Keratinocyte (primary cell): ENCODE data around the gene G6PC3. TPM values are rescaled to one million over a fixed set of nuclear protein-coding genes. Genes with fewer than 3 reads are reported as not detected.

Experiments
- DNase-seq: peaks from one replicate; pipeline ENCODE4 v3.0.0-alpha.2; 2011; ENCODE audit warnings: low read depth, missing footprints, low spot score
- FAIRE-seq: peaks from 2 replicates; lab custom pipeline; 2011; peaks lifted over from hg19 to GRCh38; lab: Jason Lieb, UNC
- H2AFZ ChIP-seq: 2 replicates; pipeline ENCODE4 v1.6.0; 2012; ENCODE audit warnings: low read length, control low read depth, inconsistent platforms; ENCODE audit not compliant: control insufficient read depth
- H3K27ac ChIP-seq: 2 replicates; pipeline ENCODE4 v1.5.1; 2011; ENCODE audit warnings: low read length; ENCODE audit not compliant: control insufficient read depth, insufficient read depth
- H3K27me3 ChIP-seq: 3 replicates; pipeline ENCODE4 v1.6.0; 2011; ENCODE audit warnings: low read length; ENCODE audit not compliant: control insufficient read depth, insufficient read depth; ENCODE audit errors: extremely low read depth
- H3K36me3 ChIP-seq, 2 experiments: 2 replicates in 1 of 2; 3 replicates in 1 of 2; pipeline ENCODE4 v1.5.1; 2011; ENCODE audit warnings: low read length in 2 of 2, mild to moderate bottlenecking in 1 of 2; ENCODE audit not compliant: control insufficient read depth in 2 of 2, insufficient read depth in 2 of 2; ENCODE audit errors: extremely low read depth in 1 of 2
- H3K4me1 ChIP-seq: 3 replicates; pipeline ENCODE4 v1.5.1; 2011; ENCODE audit warnings: low read length; ENCODE audit not compliant: control insufficient read depth, insufficient read depth; ENCODE audit errors: extremely low read depth
- H3K4me2 ChIP-seq: 3 replicates; pipeline ENCODE4 v1.6.0; 2011; ENCODE audit warnings: low read depth, low read length; ENCODE audit not compliant: control insufficient read depth, insufficient read depth; ENCODE audit errors: extremely low read depth
- H3K4me3 ChIP-seq, 3 experiments: fragments of 200-600 bp in 1 of 3; sonication (generic) in 1 of 3; 2 replicates in 2 of 3; 3 replicates in 1 of 3; pipeline ENCODE4 v1.5.1; 2011 to 2016; ENCODE audit warnings: low read length in 3 of 3, mild to moderate bottlenecking in 3 of 3, control low read depth in 2 of 3, inconsistent platforms in 1 of 3, low read depth in 1 of 3, mixed read lengths in 1 of 3, mixed run types in 1 of 3, moderate library complexity in 1 of 3; ENCODE audit not compliant: control insufficient read depth in 2 of 3, insufficient read depth in 2 of 3; ENCODE audit errors: extremely low read depth in 1 of 3
- H3K79me2 ChIP-seq: 2 replicates; pipeline ENCODE4 v1.6.0; 2012; ENCODE audit warnings: low read length; ENCODE audit not compliant: control insufficient read depth, insufficient read depth
- H3K9ac ChIP-seq: 3 replicates; pipeline ENCODE4 v1.6.0; 2011; ENCODE audit warnings: low read length; ENCODE audit not compliant: control insufficient read depth, insufficient read depth; ENCODE audit errors: extremely low read depth
- H3K9me1 ChIP-seq: 3 replicates; pipeline ENCODE4 v1.6.0; 2011; ENCODE audit warnings: low read length; ENCODE audit not compliant: control insufficient read depth, insufficient read depth; ENCODE audit errors: extremely low read depth
- H3K9me3 ChIP-seq: 2 replicates; pipeline ENCODE4 v1.5.1; 2012; ENCODE audit warnings: low read depth, low read length; ENCODE audit not compliant: control insufficient read depth
- H4K20me1 ChIP-seq: 3 replicates; pipeline ENCODE4 v1.6.0; 2011; ENCODE audit warnings: low read length; ENCODE audit not compliant: control insufficient read depth, insufficient read depth; ENCODE audit errors: extremely low read depth
- CTCF ChIP-seq, 3 experiments: IDR thresholded peaks in 1 of 3; conservative IDR thresholded peaks in 1 of 3; optimal IDR thresholded peaks in 1 of 3; 2 replicates in 2 of 3; 3 replicates in 1 of 3; pipeline versions ENCODE3 to v1.5.1; 2011; ENCODE audit warnings: low read length in 3 of 3, mild to moderate bottlenecking in 3 of 3, moderate library complexity in 2 of 3, control low read depth in 1 of 3, inconsistent platforms in 1 of 3; ENCODE audit not compliant: insufficient read depth in 2 of 3; ENCODE audit errors: extremely low read depth in 1 of 3
- EZH2 ChIP-seq: IDR thresholded peaks from one replicate; pipeline ENCODE4 v1.6.1; 2012; ENCODE audit warnings: inconsistent platforms, mild to moderate bottlenecking, low read length, moderate library complexity
- dilution Hi-C: fragments of 300-500 bp; cut with MboI; formaldehyde crosslinking; loops from one replicate; pipeline ENCODE4 v1.7.0; 2020; ENCODE audit warnings: low sequenced_read_pairs; ENCODE audit not compliant: extremely low pct_ligation_motif_present
- polyA plus RNA-seq, 5 experiments: library from polyadenylated mRNA; depleted of rRNA in 3 of 5; stranded (reverse) in 3 of 5; stranded (forward) in 1 of 5; unstranded in 1 of 5; fragments of >200 nt; gene quantifications; 1 replicate in 1 of 5; 2 replicates in 3 of 5; 3 replicates in 1 of 5; pipeline versions ENCODE4 v1.2.1 to v1.2.3, GENCODE V29; 2011 to 2012; ENCODE audit warnings: missing spikeins in 2 of 5, low read depth in 1 of 5, low replicate concordance in 1 of 5

G6PC3 gene
- polyA plus RNA-seq, 1 donor (not counting 4 experiments of a cell fraction or from before 2014, with no cell fraction given): 28.0 TPM

- Histone ChIP-seq H3K4me2 (no peak overlapping the region), H3K4me1 (no peaks in the 10 kb centered on the region), H3K9me1 (no peaks in the 10 kb centered on the region), H3K27ac (no peak overlapping the region), H3K4me3 (no peak overlapping the region), H4K20me1 (no peaks in the 10 kb centered on the region), H2AFZ (no peak overlapping the region), H3K27me3 (no peaks in the 10 kb centered on the region), H3K36me3 (peaks cover 11 to 13% of the 10 kb centered on the region in 2 experiments), H3K79me2 (no peaks in the 10 kb centered on the region), H3K9ac (no peak overlapping the region), H3K9me3 (no peaks in the 10 kb centered on the region)
- DNase-seq (no peak), FAIRE-seq (no peak)
- dilution Hi-C loops: no loop called here
- TF ChIP-seq CTCF (optimal IDR thresholded peaks at IDR 0.05 in 1 of 3, IDR thresholded peaks at IDR 0.05 in 1 of 3, conservative IDR thresholded peaks at IDR 0.05 in 1 of 3; ENCODE audit: extremely low read depth in 1 of 3, insufficient read depth in 2 of 3, low read length in 3 of 3) (no peak), EZH2 (no peak)
Measured at GRCh38 chr17:44022246-44022645, 48.3 kb upstream of the G6PC3 start.

GRCh38 chr17:44023545-44024270 is 46.8 kb upstream of the G6PC3 start:
- TF ChIP-seq CTCF (optimal IDR thresholded peaks at IDR 0.05 in 1 of 3, IDR thresholded peaks at IDR 0.05 in 1 of 3, conservative IDR thresholded peaks at IDR 0.05 in 1 of 3; ENCODE audit: extremely low read depth in 1 of 3, insufficient read depth in 2 of 3, low read length in 3 of 3): no peak
- H3K4me1 ChIP-seq: no peaks in the 10 kb centered on the region
- DNase-seq: no peak
- peaks cover 13 to 17% of the 10 kb centered on the region in 2 experiments for H3K36me3 ChIP-seq
- no peaks in the 10 kb centered on the region for H3K27me3 ChIP-seq
- H3K9me3 ChIP-seq: no peaks in the 10 kb centered on the region
- no peaks in the 10 kb centered on the region for H3K79me2 ChIP-seq
- H3K27ac ChIP-seq: no peak overlapping the region
- dilution Hi-C loops: no loop called here
- no peaks in the 10 kb centered on the region for H3K9me1 ChIP-seq
- no peak overlapping the region for H2AFZ ChIP-seq
- H3K9ac ChIP-seq: no peak overlapping the region
- H3K4me2 ChIP-seq: no peak overlapping the region
- no peak overlapping the region for H3K4me3 ChIP-seq
- H4K20me1 ChIP-seq: no peaks in the 10 kb centered on the region
- no peak for FAIRE-seq
